Measurements from ENCODE around the gene ZFY. TPM values are rescaled to one million over a fixed set of nuclear protein-coding genes. Genes with fewer than 3 reads are reported as not detected.

ZFY gene
- total RNA-seq, 1 donor from 2014 or later, result 13.0 TPM

Other genes with a start within 250 kb of the ZFY start
- not detected for gene SRY, start 147.7 kb upstream of the ZFY start, total RNA-seq
- 187 TPM for gene RPS4Y1, start 93.8 kb upstream of the ZFY start, total RNA-seq

Measured in left ventricle myocardium superior (tissue), 1 donor.